Measurements from ENCODE around the gene ARL6IP4.
"Not testable (repeated sequence)": the region's sequence is repeated elsewhere in the genome, so short reads cannot be mapped to it uniquely, and the experiment has no call there.

ARL6IP4 gene

GRCh38 chr12:122980183-122981035, at the start of gene ARL6IP4:
TSS of gene ARL6IP4 (plus strand) at chr12:122980681. CDS start at chr12:122981140, 459 bp downstream.
- TF ChIP-seq, protein P1, sequence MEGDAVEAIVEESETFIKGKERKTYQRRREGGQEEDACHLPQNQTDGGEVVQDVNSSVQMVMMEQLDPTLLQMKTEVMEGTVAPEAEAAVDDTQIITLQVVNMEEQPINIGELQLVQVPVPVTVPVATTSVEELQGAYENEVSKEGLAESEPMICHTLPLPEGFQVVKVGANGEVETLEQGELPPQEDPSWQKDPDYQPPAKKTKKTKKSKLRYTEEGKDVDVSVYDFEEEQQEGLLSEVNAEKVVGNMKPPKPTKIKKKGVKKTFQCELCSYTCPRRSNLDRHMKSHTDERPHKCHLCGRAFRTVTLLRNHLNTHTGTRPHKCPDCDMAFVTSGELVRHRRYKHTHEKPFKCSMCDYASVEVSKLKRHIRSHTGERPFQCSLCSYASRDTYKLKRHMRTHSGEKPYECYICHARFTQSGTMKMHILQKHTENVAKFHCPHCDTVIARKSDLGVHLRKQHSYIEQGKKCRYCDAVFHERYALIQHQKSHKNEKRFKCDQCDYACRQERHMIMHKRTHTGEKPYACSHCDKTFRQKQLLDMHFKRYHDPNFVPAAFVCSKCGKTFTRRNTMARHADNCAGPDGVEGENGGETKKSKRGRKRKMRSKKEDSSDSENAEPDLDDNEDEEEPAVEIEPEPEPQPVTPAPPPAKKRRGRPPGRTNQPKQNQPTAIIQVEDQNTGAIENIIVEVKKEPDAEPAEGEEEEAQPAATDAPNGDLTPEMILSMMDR (IDR thresholded peaks at IDR 0.05; ENCODE audit: low read depth, low read length, missing control alignments), result no peak
- H3K4me3 ChIP-seq (replicated peaks; ENCODE audit: low read depth, low read length), result peak within 1 kb of the TSS; percentile 82
- DNase-seq (ENCODE audit: extremely low read depth, low read depth), result no peak

GRCh38 chr12:122932207-122932606, 48.3 kb upstream of the ARL6IP4 start:
- no peak overlapping the region for H3K4me3 ChIP-seq (replicated peaks; ENCODE audit: low read depth, low read length)
- DNase-seq (ENCODE audit: extremely low read depth, low read depth), result no peak
- TF ChIP-seq, protein P1 (IDR thresholded peaks at IDR 0.05; ENCODE audit: low read depth, low read length, missing control alignments), result no peak

DNA sequence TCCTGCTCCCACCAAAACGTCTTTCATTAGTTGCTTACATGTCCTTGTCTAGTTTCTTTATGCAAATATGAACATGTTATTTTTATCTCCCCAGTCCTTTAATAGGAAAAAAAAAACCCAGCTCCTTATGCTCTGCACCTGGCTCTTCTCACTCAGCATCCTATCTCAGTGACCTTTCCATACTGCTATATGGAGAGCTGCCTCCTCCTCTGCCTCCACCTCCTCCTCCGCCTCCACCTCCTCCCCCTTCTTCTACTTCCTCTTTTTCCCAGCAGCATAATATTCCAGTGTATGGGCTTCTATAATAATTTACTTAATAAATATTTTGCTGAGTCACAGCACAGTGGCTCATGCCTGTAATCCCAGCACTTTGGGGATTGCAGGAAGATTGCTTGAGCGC, 45.8 kb upstream of the ARL6IP4 start:
- DNase-seq (ENCODE audit: extremely low read depth, low read depth), result no peak
- TF ChIP-seq, protein P1 (IDR thresholded peaks at IDR 0.05; ENCODE audit: low read depth, low read length, missing control alignments), result no peak
- no peak overlapping the region for H3K4me3 ChIP-seq (replicated peaks; ENCODE audit: low read depth, low read length)

DNA sequence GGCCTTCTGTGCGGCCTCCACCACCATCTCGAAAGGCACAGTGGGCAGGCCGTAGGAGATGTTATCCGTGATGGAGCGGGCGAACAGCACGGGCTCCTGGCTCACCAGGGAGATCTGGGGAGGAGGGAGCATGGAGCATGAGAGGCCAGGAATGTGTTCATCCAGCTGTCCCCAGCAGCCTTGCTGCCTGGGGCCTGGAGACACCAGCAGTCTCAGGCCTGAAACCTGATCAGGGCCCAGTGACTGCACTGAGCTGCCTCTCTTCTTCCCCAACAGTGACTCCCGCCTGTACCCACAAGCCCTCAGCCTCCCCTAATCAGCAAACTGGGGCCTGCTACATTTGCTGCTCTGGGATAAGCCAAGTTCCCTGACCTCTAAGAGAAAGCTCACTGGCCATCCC, 45.2 kb upstream of the ARL6IP4 start:
- no peak overlapping the region for H3K4me3 ChIP-seq (replicated peaks; ENCODE audit: low read depth, low read length)
- no peak for DNase-seq (ENCODE audit: extremely low read depth, low read depth)
- TF ChIP-seq, protein P1 (IDR thresholded peaks at IDR 0.05; ENCODE audit: low read depth, low read length, missing control alignments), result no peak

GRCh38 chr12:122937622-122938091, 42.8 kb upstream of the ARL6IP4 start:
- no peak overlapping the region for H3K4me3 ChIP-seq (replicated peaks; ENCODE audit: low read depth, low read length)
- TF ChIP-seq, protein P1 (IDR thresholded peaks at IDR 0.05; ENCODE audit: low read depth, low read length, missing control alignments), result no peak
- DNase-seq (ENCODE audit: extremely low read depth, low read depth), result no peak

GRCh38 chr12:122939125-122939524, 41.4 kb upstream of the ARL6IP4 start:
- no peak for DNase-seq (ENCODE audit: extremely low read depth, low read depth)
- H3K4me3 ChIP-seq (replicated peaks; ENCODE audit: low read depth, low read length), result no peak overlapping the region
- TF ChIP-seq, protein P1 (IDR thresholded peaks at IDR 0.05; ENCODE audit: low read depth, low read length, missing control alignments), result no peak

GRCh38 chr12:122941351-122941750, 39.1 kb upstream of the ARL6IP4 start:
- not testable (repeated sequence) for DNase-seq (ENCODE audit: extremely low read depth, low read depth); H3K4me3 ChIP-seq (replicated peaks; ENCODE audit: low read depth, low read length)

Measured in HFF-Myc (cell line).